ENCODE results near the gene SCAI. TPM values are rescaled to one million over a fixed set of nuclear protein-coding genes. Genes with fewer than 3 reads are reported as not detected.

Gene SCAI
- total and polyA plus RNA-seq, 9 of the 15 experiments (the other 6 are each of a cell fraction or from before 2014, with no cell fraction given) = 0.70 to 12.4 (median 4.2) TPM

DNA sequence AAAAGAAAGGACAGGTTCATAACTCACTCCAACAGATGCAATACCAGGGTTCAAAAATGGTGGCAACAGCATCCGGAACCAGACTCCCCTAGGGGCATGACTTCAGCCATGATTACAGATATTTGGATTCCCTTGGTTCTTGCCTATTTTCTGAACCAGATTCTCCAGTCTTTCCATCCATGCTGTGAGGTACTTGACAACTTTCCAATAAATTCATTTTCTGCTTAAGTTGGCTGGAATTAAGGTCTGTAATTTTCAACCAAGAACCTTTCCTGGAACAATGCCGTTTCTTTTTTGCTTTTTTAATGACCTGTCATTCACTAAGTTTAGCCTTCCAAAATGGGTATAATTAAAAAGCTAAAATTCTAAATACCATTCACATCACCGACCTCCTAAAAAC is 52.2 kb downstream of the SCAI start:
- no peak for FAIRE-seq
- in situ Hi-C loops (cut with MboI) (no loop called here), intact Hi-C loops (cut with micrococcal nuclease) (no loop called here)
- no peak overlapping the region for H3K9ac ChIP-seq (ENCODE audit: insufficient read depth in 1 of 2, low read depth in 2 of 2, low read length in 2 of 2)
- no peak overlapping the region for H2AFZ ChIP-seq (ENCODE audit: low read depth, low read length)
- ChIA-PET CTCF (ENCODE audit: low intra/inter-chr PET ratio) (no interaction called here), POLR2A (no interaction called here)
- 0 out of 3 replicates have a peak, but pooled peaks cover 4% of the 10 kb centered on the region for H3K79me2 ChIP-seq (ENCODE audit: control insufficient read depth, insufficient read depth, low read length)
- DNase-seq (ENCODE audit: extremely low read depth in 1 of 4, low spot score in 3 of 4) = no peak
- H3K4me1 ChIP-seq (replicated peaks in 1 of 2; ENCODE audit: control insufficient read depth in 2 of 2, insufficient read depth in 2 of 2, low read length in 2 of 2) = no peaks in the 10 kb centered on the region
- no peaks in the 10 kb centered on the region for H3K9me3 ChIP-seq (replicated peaks; ENCODE audit: control insufficient read depth, insufficient read depth, low read depth, low read length)
- no peaks in the 10 kb centered on the region for H4K20me1 ChIP-seq (replicated peaks; ENCODE audit: control insufficient read depth, insufficient read depth, low read length)
- H3K4me3 ChIP-seq = no peak overlapping the region
- no peak for TF ChIP-seq KDM2B (CRISPR knock-in tag; IDR thresholded peaks at IDR 0.05)
- TF ChIP-seq SMARCE1 (IDR thresholded peaks at IDR 0.05) = no peak
- TF ChIP-seq ZNF23 (CRISPR knock-in tag; IDR thresholded peaks at IDR 0.05) = no peak
- no peak for TF ChIP-seq MAZ (CRISPR knock-in tag; conservative IDR thresholded peaks at IDR 0.05 in 1 of 2, IDR thresholded peaks at IDR 0.05 in 1 of 2)
- TF ChIP-seq, protein P1, sequence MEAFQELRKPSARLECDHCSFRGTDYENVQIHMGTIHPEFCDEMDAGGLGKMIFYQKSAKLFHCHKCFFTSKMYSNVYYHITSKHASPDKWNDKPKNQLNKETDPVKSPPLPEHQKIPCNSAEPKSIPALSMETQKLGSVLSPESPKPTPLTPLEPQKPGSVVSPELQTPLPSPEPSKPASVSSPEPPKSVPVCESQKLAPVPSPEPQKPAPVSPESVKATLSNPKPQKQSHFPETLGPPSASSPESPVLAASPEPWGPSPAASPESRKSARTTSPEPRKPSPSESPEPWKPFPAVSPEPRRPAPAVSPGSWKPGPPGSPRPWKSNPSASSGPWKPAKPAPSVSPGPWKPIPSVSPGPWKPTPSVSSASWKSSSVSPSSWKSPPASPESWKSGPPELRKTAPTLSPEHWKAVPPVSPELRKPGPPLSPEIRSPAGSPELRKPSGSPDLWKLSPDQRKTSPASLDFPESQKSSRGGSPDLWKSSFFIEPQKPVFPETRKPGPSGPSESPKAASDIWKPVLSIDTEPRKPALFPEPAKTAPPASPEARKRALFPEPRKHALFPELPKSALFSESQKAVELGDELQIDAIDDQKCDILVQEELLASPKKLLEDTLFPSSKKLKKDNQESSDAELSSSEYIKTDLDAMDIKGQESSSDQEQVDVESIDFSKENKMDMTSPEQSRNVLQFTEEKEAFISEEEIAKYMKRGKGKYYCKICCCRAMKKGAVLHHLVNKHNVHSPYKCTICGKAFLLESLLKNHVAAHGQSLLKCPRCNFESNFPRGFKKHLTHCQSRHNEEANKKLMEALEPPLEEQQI (IDR thresholded peaks at IDR 0.05) = no peak
- no peak for TF ChIP-seq MXD1 (CRISPR knock-in tag; IDR thresholded peaks at IDR 0.05; ENCODE audit: borderline replicate concordance, poor library complexity, severe bottlenecking)
- ATAC-seq = no peak
- BruUV-seq (replicated peaks) = no TSS peak
- WGBS (ENCODE audit: insufficient coverage, low coverage, missing lambda C conversion rate) = 77% methylated on average over 3 of the region's 3 CpGs
- no peaks in the 10 kb centered on the region for H3K9me1 ChIP-seq (ENCODE audit: control insufficient read depth, insufficient read depth, low read length)
- H3K27ac ChIP-seq (ENCODE audit: extremely low read depth, low read depth, low read length) = no peak overlapping the region
- no peaks in the 10 kb centered on the region for H3K27me3 ChIP-seq (ENCODE audit: control insufficient read depth in 2 of 2, insufficient read depth in 2 of 2, low read length in 2 of 2)
- H3K36me3 ChIP-seq (ENCODE audit: control insufficient read depth, insufficient read depth, low read length) = no peaks in the 10 kb centered on the region; the same call in 2 of the 3 replicates
- H3K4me2 ChIP-seq (ENCODE audit: insufficient read depth, low read length) = no peak overlapping the region

Measured in K562 (cell line).